NK-92 (cell line): ENCODE data around the gene ARID5B.
"Not testable (repeated sequence)": the region's sequence is repeated elsewhere in the genome, so short reads cannot be mapped to it uniquely, and the experiment has no call there.

Experiments used
- DNase-seq: peaks from one replicate; lab custom pipeline; 2025; ENCODE audit not compliant: unreplicated experiment; lab: John Stamatoyannopoulos, UW

ARID5B gene, protein sequence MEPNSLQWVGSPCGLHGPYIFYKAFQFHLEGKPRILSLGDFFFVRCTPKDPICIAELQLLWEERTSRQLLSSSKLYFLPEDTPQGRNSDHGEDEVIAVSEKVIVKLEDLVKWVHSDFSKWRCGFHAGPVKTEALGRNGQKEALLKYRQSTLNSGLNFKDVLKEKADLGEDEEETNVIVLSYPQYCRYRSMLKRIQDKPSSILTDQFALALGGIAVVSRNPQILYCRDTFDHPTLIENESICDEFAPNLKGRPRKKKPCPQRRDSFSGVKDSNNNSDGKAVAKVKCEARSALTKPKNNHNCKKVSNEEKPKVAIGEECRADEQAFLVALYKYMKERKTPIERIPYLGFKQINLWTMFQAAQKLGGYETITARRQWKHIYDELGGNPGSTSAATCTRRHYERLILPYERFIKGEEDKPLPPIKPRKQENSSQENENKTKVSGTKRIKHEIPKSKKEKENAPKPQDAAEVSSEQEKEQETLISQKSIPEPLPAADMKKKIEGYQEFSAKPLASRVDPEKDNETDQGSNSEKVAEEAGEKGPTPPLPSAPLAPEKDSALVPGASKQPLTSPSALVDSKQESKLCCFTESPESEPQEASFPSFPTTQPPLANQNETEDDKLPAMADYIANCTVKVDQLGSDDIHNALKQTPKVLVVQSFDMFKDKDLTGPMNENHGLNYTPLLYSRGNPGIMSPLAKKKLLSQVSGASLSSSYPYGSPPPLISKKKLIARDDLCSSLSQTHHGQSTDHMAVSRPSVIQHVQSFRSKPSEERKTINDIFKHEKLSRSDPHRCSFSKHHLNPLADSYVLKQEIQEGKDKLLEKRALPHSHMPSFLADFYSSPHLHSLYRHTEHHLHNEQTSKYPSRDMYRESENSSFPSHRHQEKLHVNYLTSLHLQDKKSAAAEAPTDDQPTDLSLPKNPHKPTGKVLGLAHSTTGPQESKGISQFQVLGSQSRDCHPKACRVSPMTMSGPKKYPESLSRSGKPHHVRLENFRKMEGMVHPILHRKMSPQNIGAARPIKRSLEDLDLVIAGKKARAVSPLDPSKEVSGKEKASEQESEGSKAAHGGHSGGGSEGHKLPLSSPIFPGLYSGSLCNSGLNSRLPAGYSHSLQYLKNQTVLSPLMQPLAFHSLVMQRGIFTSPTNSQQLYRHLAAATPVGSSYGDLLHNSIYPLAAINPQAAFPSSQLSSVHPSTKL

DNA sequence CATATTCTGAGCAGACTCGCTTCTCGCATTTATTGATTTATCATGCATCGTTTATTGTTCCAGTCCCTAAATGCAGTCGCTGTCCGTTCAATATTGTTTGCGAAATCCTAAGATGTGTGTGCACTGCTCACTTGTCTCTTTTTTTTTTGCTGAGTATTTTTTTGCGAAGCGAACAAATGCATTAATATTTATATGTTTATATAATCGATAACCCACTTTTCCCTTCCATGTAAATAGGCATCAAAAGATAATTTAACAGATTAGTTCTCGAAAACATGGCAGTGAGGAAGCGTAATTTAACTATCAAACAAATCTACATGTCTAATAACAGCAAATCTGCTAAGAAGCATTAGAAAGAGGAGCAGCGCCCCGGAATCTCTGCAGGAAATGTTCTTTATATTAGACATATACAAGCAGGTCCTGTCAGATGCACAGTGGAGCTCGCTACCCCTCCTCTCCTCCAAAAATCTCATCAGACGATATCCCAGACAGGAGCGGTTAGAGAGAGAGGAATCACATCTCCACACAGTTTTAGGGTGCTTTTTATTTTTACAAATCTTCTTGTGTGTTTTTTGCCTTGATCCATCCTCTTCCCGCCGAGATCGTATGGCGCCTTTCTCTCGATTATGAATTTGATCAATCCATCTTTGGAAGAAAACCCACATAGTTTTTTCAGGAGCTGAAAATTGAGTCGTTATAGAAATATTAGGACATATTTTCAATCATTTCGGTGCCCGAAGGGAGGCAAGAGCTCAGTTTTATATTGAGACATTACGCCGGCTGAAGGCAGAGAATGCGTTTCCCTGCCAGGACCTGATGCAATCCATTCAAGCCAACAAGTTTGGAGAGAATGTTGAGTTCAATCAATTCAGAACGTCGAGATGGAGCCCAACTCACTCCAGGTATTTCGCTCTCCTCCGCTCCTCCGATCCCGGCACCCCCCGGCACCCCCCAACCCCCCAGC is at the start of gene ARID5B:
Gene ARID5B, plus strand, starts transcription at position 871 of the 964 bp plus-strand sequence. Its CDS starts 11 bp downstream, at position 882.
- no peak for DNase-seq

DNA sequence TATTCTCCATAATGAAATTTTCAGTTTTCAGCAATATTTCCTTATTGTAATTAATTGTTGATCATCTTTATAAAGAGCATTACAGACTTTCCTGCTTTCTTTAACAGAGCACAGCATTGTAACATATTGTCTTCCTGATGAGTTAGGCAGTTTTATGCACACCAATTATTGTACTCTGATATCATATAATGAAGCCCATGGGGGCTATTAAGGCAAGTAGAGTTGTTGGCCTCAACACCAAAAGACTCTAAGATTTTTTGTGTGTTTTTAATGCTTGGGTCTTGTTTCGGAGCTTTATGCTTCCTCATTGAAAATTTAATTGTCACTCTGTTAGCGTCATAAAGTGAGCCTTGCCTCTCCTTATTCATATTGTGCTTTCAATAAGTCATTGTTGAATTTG is 49.2 kb upstream of the ARID5B start:
- DNase-seq, result no peak

DNA sequence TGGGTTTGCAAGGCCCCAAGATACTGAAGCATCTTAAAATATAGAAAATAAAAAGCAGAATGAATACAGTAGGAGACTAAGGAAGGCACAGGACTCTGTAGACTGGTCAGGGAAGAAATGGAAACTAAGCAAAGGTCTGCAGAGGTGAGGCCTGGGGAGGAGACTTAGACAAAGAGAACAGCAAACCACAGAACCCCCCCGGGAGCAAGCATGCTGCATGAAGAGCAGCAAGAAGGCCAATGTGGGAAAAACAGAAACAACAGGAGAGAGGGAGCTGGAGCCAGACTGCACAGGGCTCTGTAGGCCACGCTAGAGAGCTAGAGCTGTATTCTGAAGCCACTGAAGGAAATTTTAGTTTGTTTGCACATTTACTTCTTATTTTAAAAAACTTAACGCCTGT is 45.7 kb upstream of the ARID5B start:
- DNase-seq, result no peak

DNA sequence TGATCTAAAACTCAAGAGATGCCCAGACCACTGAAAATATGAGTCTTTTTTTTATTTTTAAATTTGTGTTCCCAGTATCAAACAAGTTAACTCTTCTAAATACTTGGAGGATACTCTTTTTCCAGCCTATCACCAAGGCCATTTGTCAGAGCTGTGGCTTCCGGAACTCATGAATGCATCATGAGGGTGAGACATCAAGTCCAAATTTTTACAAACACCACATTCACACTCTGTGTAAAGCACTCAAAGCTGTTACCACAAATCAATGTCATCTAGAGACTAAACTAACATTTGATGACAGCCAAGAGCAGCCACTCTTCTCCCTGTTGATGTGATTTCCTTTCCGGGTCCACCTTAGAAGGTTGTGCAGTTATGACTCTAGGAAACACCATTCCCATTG is 43.8 kb upstream of the ARID5B start:
- DNase-seq, result no peak

DNA sequence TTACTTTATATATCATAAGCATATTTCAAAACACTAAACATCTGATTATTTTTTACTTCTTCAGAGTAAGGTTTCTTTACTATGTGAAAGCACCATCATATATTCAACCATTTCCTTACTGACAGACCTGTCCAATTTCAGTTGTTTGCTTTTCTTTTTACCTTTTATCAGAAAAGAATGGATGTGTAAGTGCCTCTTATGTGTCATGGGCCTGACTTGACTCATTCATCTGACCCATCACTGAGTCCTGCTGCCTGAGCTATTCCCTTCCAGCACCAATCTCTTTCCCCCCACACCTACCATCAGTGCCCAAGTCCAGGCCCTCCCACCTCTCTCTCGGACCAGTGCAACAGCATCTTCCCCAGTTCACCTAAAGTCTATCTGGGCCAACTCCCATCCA is 41.7 kb upstream of the ARID5B start:
- no peak for DNase-seq

DNA sequence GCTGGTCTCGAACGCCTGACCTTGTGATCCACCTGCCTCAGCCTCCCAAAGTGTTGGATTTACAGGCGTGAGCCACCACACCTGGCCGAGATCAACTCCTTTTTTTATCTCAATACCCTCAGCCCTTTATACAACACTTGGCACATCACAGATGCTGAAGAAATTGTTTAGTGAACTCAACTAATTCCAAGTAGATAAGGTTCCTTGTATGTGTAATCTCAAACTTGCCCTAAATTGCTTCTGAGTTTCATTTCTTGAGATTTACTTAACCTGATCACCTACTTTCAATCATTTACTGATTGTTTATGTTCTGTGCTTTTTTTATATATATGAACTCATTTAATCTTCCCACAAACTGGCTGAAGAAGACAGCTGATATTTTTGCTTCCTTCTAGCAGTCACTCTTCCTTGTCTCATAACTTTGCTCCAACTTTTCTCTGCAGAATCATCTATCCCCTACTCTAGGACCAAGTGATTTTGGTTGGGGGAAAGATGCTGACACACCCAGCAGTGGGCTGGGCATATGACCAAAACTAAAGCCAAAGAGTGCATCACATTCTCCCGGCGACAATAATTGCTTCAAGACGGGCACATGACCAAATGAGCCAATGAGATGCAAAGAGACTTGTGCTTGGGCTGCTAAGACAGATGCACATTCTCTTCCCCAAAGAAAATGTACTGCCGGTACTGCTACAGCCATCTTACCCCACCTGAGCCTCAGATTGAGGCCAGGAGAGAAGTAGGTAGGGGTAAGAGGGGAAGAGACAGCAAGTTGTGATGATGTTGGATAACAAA is 40.3 kb upstream of the ARID5B start:
- DNase-seq, result no peak

DNA sequence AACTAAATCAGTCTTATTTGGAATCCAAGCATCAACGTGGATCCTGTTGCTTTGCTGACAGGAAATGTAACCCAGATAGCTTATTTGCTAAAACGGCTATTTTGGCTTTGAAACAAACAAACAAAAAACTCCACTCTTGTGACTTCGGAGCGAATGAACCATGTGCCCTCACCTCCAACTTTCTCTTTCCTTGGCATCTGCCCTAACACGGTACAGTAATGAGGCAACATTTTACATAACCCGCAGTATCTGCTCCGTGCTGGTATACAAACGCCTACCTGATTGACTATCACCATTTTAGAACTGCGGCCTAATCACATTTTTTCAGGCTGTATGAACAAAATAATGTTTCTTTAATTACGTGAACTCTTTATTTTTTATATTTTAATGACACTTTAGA is 37.5 kb upstream of the ARID5B start:
- DNase-seq, result no peak

DNA sequence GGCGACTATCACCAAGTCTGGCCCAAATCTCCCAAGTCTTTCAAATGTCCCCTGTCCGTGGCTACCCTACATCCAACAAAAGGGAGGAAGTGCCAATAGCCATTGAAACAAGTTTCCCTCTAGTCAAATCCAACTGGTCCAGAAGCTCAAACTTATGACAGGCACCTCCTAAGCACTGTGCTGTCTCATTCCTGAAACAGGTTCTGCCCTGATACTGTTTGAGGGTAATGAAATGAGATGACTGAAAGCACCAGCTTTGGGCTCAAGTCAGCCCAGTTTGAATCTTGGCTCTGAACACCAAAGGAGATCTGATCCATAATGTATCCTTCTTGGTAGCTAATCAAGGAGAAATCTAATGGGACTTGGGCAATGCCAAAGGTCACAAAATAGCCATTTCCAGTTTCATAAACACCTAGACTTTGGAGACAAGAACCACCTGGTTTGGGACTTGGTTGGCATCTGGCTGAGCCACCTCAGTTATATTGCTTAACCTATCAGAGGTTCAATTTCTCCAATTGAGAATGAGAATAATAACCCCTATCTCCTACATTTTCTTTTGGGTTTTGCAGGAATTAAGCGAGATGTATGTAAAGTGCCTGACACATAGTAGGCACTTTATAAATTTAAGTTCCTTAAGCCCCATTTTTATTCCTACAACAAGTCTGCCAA is 34.7 kb upstream of the ARID5B start:
- DNase-seq, result no peak

DNA sequence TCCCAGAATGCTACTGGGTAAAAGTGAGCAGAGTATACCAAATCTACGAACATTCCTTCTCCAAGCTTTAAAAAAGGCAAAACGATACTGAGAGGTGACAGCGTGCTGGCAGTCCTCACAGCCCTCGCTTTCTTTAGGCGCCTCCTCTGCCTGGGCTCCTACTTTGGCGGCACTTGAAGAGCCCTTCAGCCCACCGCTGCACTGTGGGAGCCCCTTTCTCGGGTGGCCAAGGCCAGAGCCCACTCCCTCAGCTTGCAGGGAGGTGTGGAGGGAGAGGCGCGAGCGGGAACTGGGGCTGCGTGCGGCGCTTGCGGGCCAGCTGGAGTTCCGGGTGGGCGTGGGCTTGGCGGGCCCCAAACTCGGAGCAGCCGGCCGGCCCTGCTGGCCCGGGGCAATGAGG is 34.1 kb upstream of the ARID5B start:
- DNase-seq, result not testable (repeated sequence)

DNA sequence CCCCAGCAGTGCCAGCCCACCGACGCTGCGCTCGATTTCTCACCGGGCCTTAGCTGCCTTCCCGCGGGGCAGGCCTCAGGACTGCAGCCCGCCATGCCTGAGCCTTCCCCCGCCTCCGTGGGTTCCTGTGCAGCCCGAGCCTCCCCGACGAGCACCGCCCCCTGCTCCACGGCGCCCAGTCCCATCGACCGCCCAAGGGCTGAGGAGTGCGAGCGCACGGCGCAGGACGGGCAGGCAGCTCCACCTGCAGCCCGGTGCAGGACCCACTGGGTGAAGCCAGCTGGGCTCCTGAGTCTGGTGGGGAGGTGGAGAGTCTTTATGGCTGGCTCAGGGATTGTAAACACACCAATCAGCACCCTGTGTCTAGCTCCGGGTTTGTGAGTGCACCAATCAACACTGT is 33.7 kb upstream of the ARID5B start:
- DNase-seq, result not testable (repeated sequence)

DNA sequence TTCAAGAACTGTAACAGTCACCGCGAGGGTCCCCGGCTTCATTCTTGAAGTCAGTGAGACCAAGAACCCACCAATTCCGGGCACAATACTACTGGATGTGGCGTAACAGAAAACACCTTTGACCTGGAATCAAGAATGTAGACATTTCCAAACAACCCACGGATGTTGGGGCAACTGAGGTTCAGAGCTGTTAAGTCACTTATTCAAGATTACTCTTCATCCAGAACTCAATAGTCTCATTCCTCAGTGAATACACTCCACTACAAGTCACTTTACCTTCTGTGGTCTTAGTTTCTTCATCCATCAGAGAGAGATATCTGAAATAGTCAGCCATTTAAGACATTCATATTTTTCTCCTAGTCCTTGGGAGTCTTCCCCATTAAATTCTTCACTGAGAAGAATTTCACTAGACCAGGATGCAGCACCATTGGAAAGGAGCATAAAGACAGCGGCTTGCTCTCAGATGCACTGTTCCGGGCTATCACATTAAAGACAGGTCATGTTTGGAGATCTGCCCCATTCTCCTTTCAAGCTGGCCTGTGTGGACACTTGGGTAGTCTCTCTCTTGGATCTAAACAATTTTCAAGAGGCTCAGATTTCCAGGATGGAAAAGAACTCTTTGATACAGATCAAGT is 32.3 kb upstream of the ARID5B start:
- no peak for DNase-seq

DNA sequence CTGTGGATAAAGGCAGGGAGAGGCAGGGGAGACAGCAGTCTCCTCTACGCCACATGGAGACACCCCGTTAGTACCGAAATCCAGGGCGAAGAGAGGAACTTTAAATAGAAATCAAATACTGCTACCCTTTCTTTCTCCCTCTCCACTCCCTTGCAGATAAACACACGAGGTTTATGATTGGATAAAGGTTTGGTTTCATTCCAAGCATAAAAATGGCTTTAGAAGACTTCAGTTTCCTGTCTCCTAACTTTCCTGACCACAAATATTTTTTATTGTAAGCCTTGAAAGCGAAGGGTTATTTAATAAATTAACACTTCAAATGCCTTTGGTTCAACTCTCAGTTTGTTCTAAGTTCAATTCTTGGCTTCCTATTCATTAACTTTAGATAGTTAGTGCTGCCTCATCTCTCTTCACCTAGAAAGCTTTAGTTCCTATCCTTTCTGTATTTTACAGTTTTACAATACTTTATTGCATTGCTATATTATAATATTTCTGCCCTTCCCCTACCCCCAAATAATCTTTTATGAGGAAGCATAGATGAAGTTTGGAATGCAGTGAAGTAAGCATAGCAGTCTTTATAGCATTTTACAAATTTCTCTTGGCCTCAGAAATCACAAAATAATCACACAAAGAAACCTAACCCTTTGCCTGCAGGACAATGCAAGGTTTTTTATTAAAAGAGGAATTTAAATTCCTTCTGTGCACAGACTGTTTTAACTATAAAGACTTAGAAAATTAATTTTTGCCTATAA is 31.5 kb upstream of the ARID5B start:
- no peak for DNase-seq

DNA sequence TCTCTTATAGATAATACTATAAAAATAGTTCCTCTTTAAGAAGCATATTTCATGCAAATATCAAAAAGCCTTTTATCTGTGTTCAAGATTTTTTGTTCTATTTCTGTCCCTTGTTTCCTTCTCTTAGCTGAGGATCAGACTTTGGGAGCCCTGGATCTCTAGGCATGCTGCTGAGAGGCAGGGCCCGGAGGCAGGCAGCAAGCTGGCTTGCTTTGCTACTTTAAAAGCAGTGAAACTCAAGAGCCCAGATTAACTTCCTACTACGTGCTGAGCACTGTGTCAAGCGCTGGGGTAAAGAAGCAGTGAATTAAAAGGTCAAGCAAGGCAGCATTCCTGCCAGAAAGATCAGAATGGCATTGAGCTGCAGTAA is 31.0 kb upstream of the ARID5B start:
- no peak for DNase-seq

DNA sequence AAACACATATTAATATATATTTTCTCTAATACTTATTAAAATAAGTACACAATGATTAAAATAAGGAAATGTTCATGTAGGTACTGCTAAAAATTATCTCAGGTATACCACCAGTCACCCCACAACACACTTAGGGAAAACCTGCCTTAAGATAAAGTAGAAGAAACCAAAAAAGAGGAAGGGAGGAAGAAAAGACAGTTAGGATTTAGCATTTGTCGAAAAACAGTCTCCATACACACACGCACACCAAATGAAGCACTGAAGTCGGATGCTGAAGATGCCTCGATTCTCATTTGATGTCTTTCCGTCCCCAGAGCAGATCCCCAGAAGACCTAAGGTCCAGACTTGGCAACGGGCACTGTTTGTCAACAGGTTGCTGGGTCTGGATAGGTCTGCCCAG is 30.0 kb upstream of the ARID5B start:
- DNase-seq, result no peak

DNA sequence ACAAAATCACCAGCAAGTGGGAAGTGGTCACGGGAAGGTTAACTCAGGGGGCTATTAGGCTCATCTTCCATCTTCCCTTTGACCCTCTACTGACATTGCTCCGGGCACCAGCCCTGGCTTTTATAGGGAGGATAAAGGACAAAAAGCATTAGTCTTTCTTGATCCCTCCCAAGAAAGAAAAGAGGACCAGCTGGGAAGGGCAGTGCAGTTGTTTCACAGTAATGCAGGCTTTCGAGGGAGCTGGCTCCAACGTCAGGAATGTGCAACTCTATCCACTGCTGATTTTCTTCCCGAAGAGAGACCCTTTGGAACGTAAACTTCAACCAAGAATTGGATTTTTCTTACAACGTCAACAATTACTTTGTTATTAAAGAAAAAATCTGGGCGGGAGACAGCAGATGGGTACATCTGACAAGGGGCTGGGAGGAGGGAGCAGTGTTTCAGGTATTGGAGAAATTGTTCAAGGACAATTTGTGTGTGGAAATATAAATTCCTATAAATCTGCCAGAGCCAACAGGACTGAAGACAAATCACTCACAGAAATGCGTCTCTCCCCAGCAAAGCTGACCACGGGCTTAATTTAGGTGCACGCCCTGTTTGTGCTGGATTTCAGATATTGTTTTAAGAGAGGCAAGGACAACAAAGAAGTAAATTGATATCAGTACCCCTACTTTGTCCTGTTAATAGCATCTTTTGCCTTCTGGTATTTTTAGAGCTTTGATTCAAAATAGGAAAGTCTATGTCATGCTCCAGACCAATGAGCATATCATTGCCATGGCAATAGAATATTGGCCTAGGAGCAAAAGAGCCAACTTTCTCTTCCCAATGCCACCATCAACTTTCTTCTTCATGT is 23.4 kb upstream of the ARID5B start:
- no peak for DNase-seq

DNA sequence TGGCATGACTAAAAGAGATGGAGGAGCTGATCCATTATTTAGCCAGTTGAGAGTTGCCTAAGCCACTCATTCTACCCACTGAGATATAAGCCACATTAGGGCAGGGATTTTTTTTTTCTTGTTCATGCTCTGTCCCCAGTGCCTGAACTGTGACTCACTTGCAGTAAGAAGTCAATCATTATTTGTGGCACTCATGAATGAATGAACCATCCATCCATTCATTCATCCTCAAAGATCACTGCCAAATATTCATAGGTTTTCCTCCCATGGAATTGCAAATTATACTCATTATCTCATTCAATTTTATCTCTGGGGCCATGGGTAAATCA is 22.8 kb upstream of the ARID5B start:
- no peak for DNase-seq
